ENCODE data around the gene KRTAP21-3.

The KRTAP21-3 gene

DNA sequence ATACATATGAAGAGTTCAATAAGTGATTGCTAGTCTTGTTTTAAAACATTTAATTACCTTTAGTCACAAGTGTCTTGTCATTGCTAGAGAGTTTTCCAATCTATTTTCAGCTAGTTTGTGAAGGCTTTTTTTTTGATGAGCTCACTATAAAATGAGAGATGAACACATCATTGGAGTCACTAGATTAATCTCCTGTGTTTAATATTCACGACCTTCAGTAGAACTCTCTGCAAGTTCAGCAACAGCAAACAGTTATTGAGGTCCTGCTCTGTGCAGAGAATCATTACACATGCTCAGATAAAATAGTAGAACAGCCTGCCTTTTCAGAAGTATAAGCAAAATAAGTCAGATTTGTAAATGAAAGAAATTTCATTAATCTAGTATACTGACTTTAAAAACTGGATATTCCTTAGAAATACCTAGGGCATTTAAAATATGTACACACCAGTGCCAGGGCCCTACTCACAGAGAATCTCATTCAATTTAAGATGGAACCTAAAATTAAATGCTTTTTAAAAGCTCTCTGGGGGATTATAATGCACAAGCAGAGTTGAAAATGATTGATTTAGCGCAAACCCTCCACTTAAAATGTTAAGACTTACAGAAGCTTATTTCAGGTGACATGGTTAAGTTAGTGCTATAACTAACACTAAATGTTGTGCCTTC, 45.5 kb downstream of the KRTAP21-3 start:
- H3K4me3 ChIP-seq (ENCODE audit: low read length), result no peak overlapping the region
- TF ChIP-seq, protein P1, sequence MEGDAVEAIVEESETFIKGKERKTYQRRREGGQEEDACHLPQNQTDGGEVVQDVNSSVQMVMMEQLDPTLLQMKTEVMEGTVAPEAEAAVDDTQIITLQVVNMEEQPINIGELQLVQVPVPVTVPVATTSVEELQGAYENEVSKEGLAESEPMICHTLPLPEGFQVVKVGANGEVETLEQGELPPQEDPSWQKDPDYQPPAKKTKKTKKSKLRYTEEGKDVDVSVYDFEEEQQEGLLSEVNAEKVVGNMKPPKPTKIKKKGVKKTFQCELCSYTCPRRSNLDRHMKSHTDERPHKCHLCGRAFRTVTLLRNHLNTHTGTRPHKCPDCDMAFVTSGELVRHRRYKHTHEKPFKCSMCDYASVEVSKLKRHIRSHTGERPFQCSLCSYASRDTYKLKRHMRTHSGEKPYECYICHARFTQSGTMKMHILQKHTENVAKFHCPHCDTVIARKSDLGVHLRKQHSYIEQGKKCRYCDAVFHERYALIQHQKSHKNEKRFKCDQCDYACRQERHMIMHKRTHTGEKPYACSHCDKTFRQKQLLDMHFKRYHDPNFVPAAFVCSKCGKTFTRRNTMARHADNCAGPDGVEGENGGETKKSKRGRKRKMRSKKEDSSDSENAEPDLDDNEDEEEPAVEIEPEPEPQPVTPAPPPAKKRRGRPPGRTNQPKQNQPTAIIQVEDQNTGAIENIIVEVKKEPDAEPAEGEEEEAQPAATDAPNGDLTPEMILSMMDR (conservative IDR thresholded peaks at IDR 0.05; ENCODE audit: low read depth, low read length), result no peak
- DNase-seq (ENCODE audit: low read depth), result no peak

DNA sequence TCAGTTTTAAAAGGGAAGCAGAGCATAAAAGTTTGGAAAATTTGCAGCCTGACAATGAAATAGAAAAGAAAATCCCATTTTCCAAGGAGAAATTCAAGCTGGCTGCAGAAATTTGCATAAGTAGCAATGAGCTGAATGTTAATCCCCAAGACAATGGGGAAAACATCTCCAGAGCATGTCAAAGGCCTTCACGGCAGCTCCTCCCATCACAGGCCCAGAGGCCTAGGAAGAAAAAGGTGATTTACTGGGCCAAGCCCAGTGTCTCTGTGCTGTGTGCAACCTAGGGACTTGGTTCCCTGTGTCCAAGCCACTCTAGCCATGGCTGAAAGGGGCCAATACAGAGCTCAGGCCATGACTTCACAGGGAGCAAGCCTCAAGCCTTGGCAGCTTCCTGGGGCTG, 49.8 kb downstream of the KRTAP21-3 start:
- TF ChIP-seq, protein P1 (conservative IDR thresholded peaks at IDR 0.05; ENCODE audit: low read depth, low read length), result no peak

More for the DNA sequence above, 49.8 kb downstream of the KRTAP21-3 start:
- no peak for DNase-seq (ENCODE audit: low read depth)
- no peak overlapping the region for H3K4me3 ChIP-seq (ENCODE audit: low read length)
